Liver (tissue), 9 donors: ENCODE results near the gene C14orf132. TPM values are rescaled to one million over a fixed set of nuclear protein-coding genes. Genes with fewer than 3 reads are reported as not detected.

Experiments used
- DNase-seq: peaks from one replicate; pipeline ENCODE4 v3.0.0-alpha.2; 2017; ENCODE audit warnings: low spot score
- H3K27ac ChIP-seq, 2 donors: one replicate each; pipeline ENCODE4 v1.7.0; 2013; ENCODE audit warnings: inconsistent platforms in 2 of 2, low read length in 2 of 2, control low read depth in 1 of 2, low read depth in 1 of 2, mild to moderate bottlenecking in 1 of 2
- H3K27me3 ChIP-seq, 4 donors: one replicate each; pipeline versions ENCODE4 v1.6.1 to v1.7.0; 2013; ENCODE audit warnings: low read length in 3 of 4, inconsistent platforms in 1 of 4, mild to moderate bottlenecking in 1 of 4, moderate library complexity in 1 of 4; ENCODE audit not compliant: control insufficient read depth in 4 of 4, insufficient read depth in 4 of 4
- H3K36me3 ChIP-seq, 4 donors: one replicate each; pipeline versions ENCODE4 v1.6.1 to v1.7.0; 2013; ENCODE audit warnings: low read length in 3 of 4, mild to moderate bottlenecking in 3 of 4, low read depth in 1 of 4, moderate library complexity in 1 of 4; ENCODE audit not compliant: control insufficient read depth in 4 of 4, insufficient read depth in 3 of 4
- H3K4me1 ChIP-seq, 4 donors: one replicate each; pipeline versions ENCODE4 v1.6.1 to v1.7.0; 2013; ENCODE audit warnings: low read length in 3 of 4, mild to moderate bottlenecking in 3 of 4, moderate library complexity in 1 of 4; ENCODE audit not compliant: control insufficient read depth in 4 of 4, insufficient read depth in 4 of 4
- H3K4me3 ChIP-seq, 3 donors: one replicate each; pipeline versions ENCODE4 v1.6.1 to v1.7.0; 2013; ENCODE audit warnings: low read length in 3 of 3, control low read depth in 1 of 3, low read depth in 1 of 3, mild to moderate bottlenecking in 1 of 3
- H3K9ac ChIP-seq, 2 donors: one replicate each; pipeline ENCODE4 v1.7.0; 2013; ENCODE audit warnings: low read length in 2 of 2, mild to moderate bottlenecking in 2 of 2, moderate library complexity in 2 of 2, control low read depth in 1 of 2, low read depth in 1 of 2
- H3K9me3 ChIP-seq, 4 donors: one replicate each; pipeline versions ENCODE4 v1.6.1 to v1.7.0; 2013; ENCODE audit warnings: low read length in 3 of 4; ENCODE audit not compliant: control insufficient read depth in 4 of 4
- ATF3 ChIP-seq: IDR thresholded peaks from 2 replicates; pipeline ENCODE4 v1.6.1; 2016; ENCODE audit warnings: antibody characterized with exemption
- FOXA2 ChIP-seq: IDR thresholded peaks from 2 replicates; pipeline ENCODE4 v1.6.1; 2016; ENCODE audit warnings: antibody characterized with exemption
- GABPA ChIP-seq, 2 donors: IDR thresholded peaks in 1 of 2; conservative IDR thresholded peaks in 1 of 2; 2 replicates each; pipeline ENCODE4 v1.6.1; 2016; ENCODE audit warnings: antibody characterized with exemption in 2 of 2, mild to moderate bottlenecking in 1 of 2, moderate library complexity in 1 of 2
- HNF4A ChIP-seq, 2 donors: conservative IDR thresholded peaks; 2 replicates each; pipeline ENCODE4 v1.6.1; 2016; ENCODE audit warnings: antibody characterized with exemption in 2 of 2, mild to moderate bottlenecking in 2 of 2
- HNF4G ChIP-seq: IDR thresholded peaks from 2 replicates; pipeline ENCODE4 v1.6.1; 2016; ENCODE audit warnings: antibody characterized with exemption
- JUND ChIP-seq, 2 donors: IDR thresholded peaks; 2 replicates each; pipeline ENCODE4 v1.6.1; 2016; ENCODE audit warnings: antibody characterized with exemption in 2 of 2
- MAX ChIP-seq: IDR thresholded peaks from 2 replicates; pipeline ENCODE4 v1.6.1; 2016; ENCODE audit warnings: antibody characterized with exemption
- NR2F2 ChIP-seq: IDR thresholded peaks from 2 replicates; pipeline ENCODE4 v1.6.1; 2016; ENCODE audit warnings: antibody characterized with exemption
- REST ChIP-seq: IDR thresholded peaks from 2 replicates; pipeline ENCODE4 v1.6.1; 2016; ENCODE audit warnings: antibody characterized with exemption, mild to moderate bottlenecking
- RXRA ChIP-seq, 2 donors: IDR thresholded peaks; 2 replicates each; pipeline ENCODE4 v1.6.1; 2017 to 2018; ENCODE audit warnings: antibody characterized with exemption in 2 of 2, mild to moderate bottlenecking in 1 of 2
- SP1 ChIP-seq: IDR thresholded peaks from 2 replicates; pipeline ENCODE4 v1.6.1; 2018; ENCODE audit warnings: antibody characterized with exemption, mild to moderate bottlenecking
- TAF1 ChIP-seq: conservative IDR thresholded peaks from 2 replicates; pipeline ENCODE4 v1.6.1; 2016; ENCODE audit warnings: antibody characterized with exemption, mild to moderate bottlenecking
- YY1 ChIP-seq: IDR thresholded peaks from 2 replicates; pipeline ENCODE4 v1.6.1; 2016; ENCODE audit warnings: antibody characterized with exemption, mild to moderate bottlenecking
- ZBTB33 ChIP-seq: IDR thresholded peaks from 2 replicates; pipeline ENCODE4 v1.6.1; 2016; ENCODE audit warnings: antibody characterized with exemption
- WGBS: extraction: QIAGEN DNeasy Blood & Tissue Kit; methylation state at CpG from one replicate; pipeline ENCODE4 v1.1.7; 2013; 5-methylcytosine and 5-hydroxymethylcytosine counted together
- polyA plus RNA-seq, 2 donors: library from polyadenylated mRNA; stranded (reverse) in 1 of 2; unstranded in 1 of 2; fragments of 200-250 nt in 1 of 2; fragments of >200 nt in 1 of 2; fragmentation: Nextera tagmentation in 1 of 2; extraction: Ambion mirVana in 1 of 2; gene quantifications; one replicate each; pipeline versions ENCODE4 v1.2.1 to v1.2.3, GENCODE V29; 2013 to 2015
- total RNA-seq, 2 donors: library from RNA; depleted of rRNA; stranded (reverse); fragments of >200 nt; gene quantifications; one replicate each; pipeline ENCODE4 v1.2.3, GENCODE V29; 2014
- donor health status: healthy.
- donor health status: healthy.
- donor health status: healthy.
- donor health status: healthy.
- donor health status: healthy.

Gene C14orf132
- total and polyA plus RNA-seq, 4 donors, result 1.8 to 3.0 (median 2.1) TPM

- Histone ChIP-seq H3K4me3 (no peak overlapping the region), H3K9me3 (no peaks in the 10 kb centered on the region), H3K9ac (no peak overlapping the region), H3K27ac (no peak overlapping the region), H3K4me1 (no peaks in the 10 kb centered on the region), H3K36me3 (no peaks in the 10 kb centered on the region), H3K27me3 (no peaks in the 10 kb centered on the region)
- WGBS, result 93% methylated on average over 3 of the region's 3 CpGs
- DNase-seq, result no peak
- TF ChIP-seq HNF4A (conservative IDR thresholded peaks at IDR 0.05) (no peak), FOXA2 (no peak), YY1 (no peak), ATF3 (no peak), JUND (IDR thresholded peaks at IDR 0.05) (no peak), HNF4G (no peak), SP1 (no peak)
Observed at GRCh38 chr14:96118391-96118790, 79.2 kb downstream of the C14orf132 start.

- Histone ChIP-seq H3K27me3 (no peaks in the 10 kb centered on the region), H3K27ac (no peak overlapping the region), H3K9ac (no peak overlapping the region), H3K4me3 (no peak overlapping the region), H3K9me3 (no peaks in the 10 kb centered on the region), H3K4me1 (no peaks in the 10 kb centered on the region), H3K36me3 (no peaks in the 10 kb centered on the region)
- no peak for DNase-seq
- TF ChIP-seq RXRA (IDR thresholded peaks at IDR 0.05) (no peak), HNF4A (conservative IDR thresholded peaks at IDR 0.05) (no peak), ZBTB33 (no peak), GABPA (IDR thresholded peaks at IDR 0.05 in 1 of 2, conservative IDR thresholded peaks at IDR 0.05 in 1 of 2) (no peak), TAF1 (no peak), MAX (no peak), YY1 (no peak), FOXA2 (no peak), HNF4G (no peak), SP1 (no peak), NR2F2 (no peak), REST (no peak)
- WGBS, result 80% methylated on average over 2 of the region's 2 CpGs
Observed at GRCh38 chr14:96119947-96120346, 80.8 kb downstream of the C14orf132 start.
